Mucosa of stomach (tissue), 1 donor: ENCODE measurements around the gene FLNC.

Experiments used
- H3K27me3 ChIP-seq: one replicate; pipeline ENCODE4 v1.7.0; 2013; ENCODE audit warnings: mild to moderate bottlenecking, low read length; ENCODE audit not compliant: control insufficient read depth, insufficient read depth
- H3K36me3 ChIP-seq: one replicate; pipeline ENCODE4 v1.7.0; 2013; ENCODE audit warnings: low read length; ENCODE audit not compliant: control insufficient read depth, insufficient read depth
- H3K4me1 ChIP-seq: one replicate; pipeline ENCODE4 v1.7.0; 2013; ENCODE audit warnings: mild to moderate bottlenecking, low read length; ENCODE audit not compliant: control insufficient read depth, insufficient read depth
- H3K4me3 ChIP-seq: one replicate; pipeline ENCODE4 v1.7.0; 2013; ENCODE audit warnings: low read length
- H3K9ac ChIP-seq: one replicate; pipeline ENCODE4 v1.7.0; 2013; ENCODE audit warnings: mild to moderate bottlenecking, low read length, moderate library complexity
- H3K9me3 ChIP-seq: one replicate; pipeline ENCODE4 v1.7.0; 2013; ENCODE audit warnings: mild to moderate bottlenecking, low read length, moderate library complexity; ENCODE audit not compliant: control insufficient read depth
- donor health status: Pancreatic carcinoma.

FLNC gene

GRCh38 chr7:128865996-128866877 is 36.0 kb downstream of the FLNC start:
- H3K27me3 ChIP-seq: peaks cover 13% of the 10 kb centered on the region
- peaks cover 31% of the 10 kb centered on the region for H3K4me1 ChIP-seq
- no peak overlapping the region for H3K4me3 ChIP-seq
- no peak overlapping the region for H3K9ac ChIP-seq
- H3K36me3 ChIP-seq: no peaks in the 10 kb centered on the region
- no peaks in the 10 kb centered on the region for H3K9me3 ChIP-seq

- Histone ChIP-seq H3K9me3 (no peaks in the 10 kb centered on the region), H3K9ac (no peak overlapping the region), H3K36me3 (no peaks in the 10 kb centered on the region), H3K4me3 (no peak overlapping the region), H3K27me3 (peaks cover 16% of the 10 kb centered on the region), H3K4me1 (peaks cover 28% of the 10 kb centered on the region)
Observed at GRCh38 chr7:128867241-128867640, 37.0 kb downstream of the FLNC start.

- Histone ChIP-seq H3K9me3 (no peaks in the 10 kb centered on the region), H3K36me3 (no peaks in the 10 kb centered on the region), H3K4me1 (peaks cover 27% of the 10 kb centered on the region), H3K27me3 (peaks cover 18% of the 10 kb centered on the region), H3K9ac (no peak overlapping the region), H3K4me3 (no peak overlapping the region)
Observed at GRCh38 chr7:128867842-128868623, 37.8 kb downstream of the FLNC start.

- Histone ChIP-seq H3K36me3 (no peaks in the 10 kb centered on the region), H3K4me3 (peak overlapping the region; percentile 8), H3K27me3 (peaks cover 18% of the 10 kb centered on the region), H3K9ac (peak overlapping the region; percentile 53), H3K4me1 (peaks cover 23% of the 10 kb centered on the region), H3K9me3 (no peaks in the 10 kb centered on the region)
Observed at GRCh38 chr7:128868624-128869137, 38.5 kb downstream of the FLNC start.

GRCh38 chr7:128869138-128869943 is 39.1 kb downstream of the FLNC start:
- Histone ChIP-seq H3K4me1 (peaks cover 18% of the 10 kb centered on the region), H3K27me3 (peaks cover 18% of the 10 kb centered on the region), H3K9me3 (no peaks in the 10 kb centered on the region), H3K4me3 (no peak overlapping the region), H3K9ac (peak overlapping the region; percentile 53), H3K36me3 (no peaks in the 10 kb centered on the region)

GRCh38 chr7:128869944-128870285 is 39.7 kb downstream of the FLNC start:
- Histone ChIP-seq H3K9me3 (no peaks in the 10 kb centered on the region), H3K4me3 (no peak overlapping the region), H3K36me3 (no peaks in the 10 kb centered on the region), H3K27me3 (peaks cover 18% of the 10 kb centered on the region), H3K4me1 (peaks cover 18% of the 10 kb centered on the region), H3K9ac (peak overlapping the region; percentile 35)

- no peak overlapping the region for H3K9ac ChIP-seq
- no peaks in the 10 kb centered on the region for H3K36me3 ChIP-seq
- peaks cover 19% of the 10 kb centered on the region for H3K4me1 ChIP-seq
- peaks cover 18% of the 10 kb centered on the region for H3K27me3 ChIP-seq
- H3K9me3 ChIP-seq: no peaks in the 10 kb centered on the region
- no peak overlapping the region for H3K4me3 ChIP-seq
Observed at GRCh38 chr7:128871050-128871449, 40.8 kb downstream of the FLNC start.

GRCh38 chr7:128872394-128872824 is 42.2 kb downstream of the FLNC start:
- H3K9me3 ChIP-seq: no peaks in the 10 kb centered on the region
- no peak overlapping the region for H3K9ac ChIP-seq
- H3K4me3 ChIP-seq: no peak overlapping the region
- H3K27me3 ChIP-seq: peaks cover 18% of the 10 kb centered on the region
- H3K4me1 ChIP-seq: peaks cover 27% of the 10 kb centered on the region
- no peaks in the 10 kb centered on the region for H3K36me3 ChIP-seq

GRCh38 chr7:128873234-128873633 is 43.0 kb downstream of the FLNC start:
- no peaks in the 10 kb centered on the region for H3K9me3 ChIP-seq

GRCh38 chr7:128874140-128875031 is 44.2 kb downstream of the FLNC start:
- H3K9ac ChIP-seq: no peak overlapping the region
- no peaks in the 10 kb centered on the region for H3K36me3 ChIP-seq
- no peak overlapping the region for H3K4me3 ChIP-seq
- H3K4me1 ChIP-seq: peaks cover 16% of the 10 kb centered on the region
- H3K27me3 ChIP-seq: peaks cover 18% of the 10 kb centered on the region
- H3K9me3 ChIP-seq: no peaks in the 10 kb centered on the region

More at GRCh38 chr7:128873234-128873633, 43.0 kb downstream of the FLNC start:
- no peak overlapping the region for H3K9ac ChIP-seq
- H3K27me3 ChIP-seq: peaks cover 18% of the 10 kb centered on the region
- no peak overlapping the region for H3K4me3 ChIP-seq
- H3K36me3 ChIP-seq: no peaks in the 10 kb centered on the region
- peaks cover 24% of the 10 kb centered on the region for H3K4me1 ChIP-seq

GRCh38 chr7:128875523-128875948 is 45.3 kb downstream of the FLNC start:
- H3K9ac ChIP-seq: no peak overlapping the region
- H3K9me3 ChIP-seq: no peaks in the 10 kb centered on the region
- peaks cover 9% of the 10 kb centered on the region for H3K4me1 ChIP-seq
- H3K27me3 ChIP-seq: peaks cover 10% of the 10 kb centered on the region
- no peak overlapping the region for H3K4me3 ChIP-seq
- H3K36me3 ChIP-seq: no peaks in the 10 kb centered on the region
